NK-92 treated with Interleukin-12 subunit alpha and Interleukin-12 subunit beta, amount 100 ng/mL, for 24 hours (cell line): ENCODE data around the gene PALLD.

Source experiments
- DNase-seq: peaks from one replicate; lab custom pipeline; 2025; lab: John Stamatoyannopoulos, UW

Gene PALLD

DNA sequence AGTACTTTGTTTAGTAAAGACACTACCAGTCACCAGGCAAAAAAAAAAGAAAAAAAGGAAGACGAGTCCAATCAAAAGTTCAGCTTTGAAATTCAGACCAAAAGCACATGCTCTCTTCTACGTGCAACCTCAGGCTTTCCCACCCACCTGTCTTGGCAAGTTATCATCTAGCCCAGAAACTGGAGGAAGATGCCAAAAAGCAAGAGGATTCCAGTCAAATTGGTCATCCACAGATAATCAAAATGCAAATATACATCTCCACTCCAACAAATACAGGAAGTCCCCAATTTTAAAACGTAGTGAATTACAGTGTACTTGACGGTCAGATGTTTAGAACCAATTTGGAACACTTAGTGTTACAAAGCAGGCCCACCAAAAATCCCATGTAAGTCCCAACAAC is 96.5 kb downstream of the PALLD start:
- DNase-seq, result no peak

GRCh38 chr4:168594121-168594520 is 97.3 kb downstream of the PALLD start:
- DNase-seq, result no peak

DNA sequence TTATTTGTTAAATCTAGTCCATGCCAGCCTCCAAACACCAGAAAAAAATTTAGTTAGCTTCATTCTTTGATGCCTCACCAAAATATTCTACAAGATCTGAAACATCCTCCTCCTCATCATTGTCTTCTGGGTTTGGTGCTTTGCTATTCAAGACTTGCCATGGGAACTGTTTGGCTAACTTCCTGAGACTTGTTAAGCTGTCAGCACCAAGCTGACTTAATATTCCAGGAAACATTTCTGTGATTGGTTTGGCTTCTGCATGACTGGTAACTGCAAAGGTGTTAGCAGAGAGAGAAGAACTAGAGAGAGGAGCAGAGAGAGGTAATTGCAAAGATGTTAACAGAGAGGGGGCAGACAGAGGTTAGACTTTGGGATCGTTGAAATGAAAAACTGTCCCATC is 101.3 kb downstream of the PALLD start:
- DNase-seq, result no peak

- no peak for DNase-seq
These were observed 104.1 kb downstream of the PALLD start for GRCh38 chr4:168600796-168601583.

GRCh38 chr4:168601899-168602298 is 105.0 kb downstream of the PALLD start:
- DNase-seq, result no peak

DNA sequence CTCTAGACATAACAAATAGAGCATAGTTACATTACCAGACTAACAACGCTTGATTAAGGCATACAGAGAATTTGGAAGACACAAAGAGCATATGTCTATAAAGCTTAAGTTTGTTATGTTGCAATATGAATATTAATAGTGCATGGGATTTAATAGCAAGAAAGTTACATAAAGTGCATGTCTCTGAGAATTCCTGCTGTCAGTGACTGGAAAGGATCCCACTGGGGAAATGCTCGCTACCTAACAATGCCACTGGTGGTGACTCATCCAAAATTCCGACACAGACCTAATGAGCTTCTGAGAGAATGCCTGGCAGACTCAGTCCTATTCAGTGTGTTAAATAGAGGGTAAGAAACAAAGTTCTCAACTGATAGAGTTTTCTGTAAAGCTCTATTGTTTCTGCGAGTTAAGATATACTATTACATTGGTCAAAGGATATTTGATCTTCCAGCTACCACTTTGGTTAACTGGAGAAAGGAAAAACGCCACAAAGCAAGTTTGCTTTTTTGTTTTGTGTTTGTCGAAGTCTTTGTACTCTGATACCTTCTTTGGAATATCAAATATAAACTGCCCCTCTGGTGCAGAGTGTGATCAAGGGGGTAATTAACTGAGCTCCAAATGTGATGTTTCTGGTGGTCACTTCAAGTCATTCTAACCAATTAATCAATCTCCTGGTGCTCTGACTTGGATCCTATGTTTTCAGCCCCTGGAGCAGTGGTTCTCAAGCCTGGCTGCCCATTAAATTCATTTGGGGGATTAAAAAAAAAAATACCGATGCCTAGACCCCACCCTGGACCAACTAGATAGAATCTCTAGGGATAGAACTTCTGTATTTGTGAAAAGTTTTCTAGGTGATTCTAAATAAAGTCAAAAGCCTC is 107.9 kb downstream of the PALLD start:
- no peak for DNase-seq

GRCh38 chr4:168605411-168605810 is 108.6 kb downstream of the PALLD start:
- DNase-seq, result no peak

GRCh38 chr4:168607215-168607614 is 110.4 kb downstream of the PALLD start:
- DNase-seq, result no peak

GRCh38 chr4:168608771-168609170 is 111.9 kb downstream of the PALLD start:
- DNase-seq, result no peak

GRCh38 chr4:168609369-168609768 is 112.5 kb downstream of the PALLD start:
- no peak for DNase-seq

GRCh38 chr4:168610911-168611530 is 114.2 kb downstream of the PALLD start:
- no peak for DNase-seq

DNA sequence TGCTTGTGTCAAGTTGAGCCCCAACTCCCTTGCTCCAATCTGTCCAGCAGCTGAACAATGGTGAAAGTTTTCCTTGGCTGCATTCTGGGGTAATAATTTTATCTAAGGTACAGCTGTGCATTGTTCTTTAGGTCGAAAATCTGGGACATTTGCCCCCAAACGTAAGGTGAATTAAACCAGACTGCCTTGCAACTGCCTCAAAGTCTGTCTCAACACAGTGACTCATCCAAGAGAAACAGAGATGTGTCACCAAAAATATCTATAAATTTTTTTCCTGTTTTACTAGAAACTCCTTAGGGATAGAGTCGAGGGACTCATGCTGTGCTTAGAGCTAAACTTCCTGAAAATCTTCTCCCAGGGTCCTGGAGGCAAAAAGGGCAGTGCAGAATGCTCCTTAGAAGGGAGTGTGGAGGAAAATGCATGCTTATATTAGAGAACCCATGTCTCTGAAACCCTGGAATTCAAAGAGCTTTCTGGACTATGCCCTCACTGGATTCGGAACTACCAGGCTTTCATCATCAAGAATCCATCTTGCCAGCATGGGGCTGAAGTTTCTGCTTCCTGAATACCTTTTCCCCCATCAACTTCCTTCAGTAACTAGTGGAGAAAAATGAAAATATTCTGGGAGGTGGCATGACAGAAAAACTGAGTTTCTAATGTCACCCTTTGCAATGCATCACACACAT is 115.7 kb downstream of the PALLD start:
- DNase-seq, result no peak

DNA sequence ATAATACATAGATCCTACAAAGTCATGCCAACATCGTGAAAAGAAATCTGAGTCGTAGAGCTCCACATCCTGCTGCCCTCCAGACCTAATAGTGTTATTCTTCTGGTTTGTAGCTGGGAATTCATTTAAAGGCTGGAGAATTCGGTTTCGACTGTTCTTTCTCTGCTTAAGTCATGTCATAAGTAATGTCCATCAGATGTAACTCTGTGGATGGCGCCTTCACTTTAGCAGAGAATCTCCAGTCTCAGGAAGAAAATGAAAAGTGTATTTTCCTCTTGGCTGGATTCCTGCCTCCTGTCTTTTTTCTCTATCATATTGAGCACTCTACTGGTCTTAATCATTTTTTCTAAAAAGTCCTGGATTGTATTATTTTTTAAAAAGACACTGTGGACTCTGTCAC is 117.0 kb downstream of the PALLD start:
- no peak for DNase-seq

DNA sequence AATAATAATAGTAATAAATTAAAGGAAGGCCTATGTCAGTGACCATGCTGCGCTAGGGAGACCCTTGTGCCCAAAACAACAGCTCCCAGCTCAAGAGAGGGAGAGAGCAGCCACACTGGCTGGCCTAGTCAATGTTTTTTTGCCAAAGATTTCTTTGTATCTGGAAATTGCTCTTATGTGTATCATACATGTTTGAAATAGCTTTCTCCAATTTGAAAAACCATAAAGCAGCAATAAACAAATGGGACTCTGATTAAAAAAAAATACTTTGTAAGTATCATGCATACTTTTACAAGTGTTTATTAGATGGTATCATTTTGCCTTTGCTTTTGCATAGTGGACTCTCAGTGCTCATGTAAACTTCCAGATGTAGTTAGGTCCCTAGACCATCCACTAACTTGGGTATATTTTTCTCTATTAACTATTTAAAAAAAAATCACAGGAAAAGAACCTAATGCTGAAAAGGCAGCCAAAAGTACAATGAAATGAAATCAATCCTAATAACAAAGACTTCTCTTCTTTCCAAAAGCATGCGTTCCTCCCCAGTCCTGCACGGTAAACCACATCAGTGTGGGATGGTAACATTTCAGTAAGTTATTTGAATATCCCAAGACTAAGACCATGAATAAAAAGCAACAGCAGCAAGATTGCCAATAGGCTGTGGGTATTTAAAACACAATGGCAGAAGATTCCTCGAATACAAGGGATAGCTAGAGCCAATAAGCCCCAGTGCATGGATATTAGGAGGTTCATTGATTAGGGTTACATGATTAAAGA is 117.6 kb downstream of the PALLD start:
- no peak for DNase-seq

- DNase-seq, result no peak
These were observed 118.6 kb downstream of the PALLD start for GRCh38 chr4:168615294-168616065.

- DNase-seq, result no peak
These were observed 121.9 kb downstream of the PALLD start for GRCh38 chr4:168618577-168619265.

- no peak for DNase-seq
These were observed 122.4 kb downstream of the PALLD start for GRCh38 chr4:168619266-168619631.

- DNase-seq, result no peak
These were observed 125.1 kb downstream of the PALLD start for GRCh38 chr4:168621806-168622589.

GRCh38 chr4:168622600-168622999 is 125.7 kb downstream of the PALLD start:
- DNase-seq, result no peak
